Astrocyte (in vitro differentiated cells and primary cell): Measurements from ENCODE around the gene CACNA1H. TPM values are rescaled to one million over a fixed set of nuclear protein-coding genes. Genes with fewer than 3 reads are reported as not detected.

Experiments
- DNase-seq: peaks from one replicate; pipeline ENCODE4 v3.0.0-alpha.2; 2010; ENCODE audit warnings: low read depth
- FAIRE-seq: peaks from 2 replicates; lab custom pipeline; 2011; peaks lifted over from hg19 to GRCh38; lab: Jason Lieb, UNC
- H2AFZ ChIP-seq: 2 replicates; pipeline ENCODE4 v1.6.0; 2012; ENCODE audit warnings: low read depth, low read length, inconsistent platforms
- H3K27ac ChIP-seq: 2 replicates; pipeline ENCODE4 v1.5.1; 2011; ENCODE audit warnings: low read depth, low read length, inconsistent platforms
- H3K27me3 ChIP-seq: 2 replicates; pipeline ENCODE4 v1.6.0; 2011; ENCODE audit warnings: low read length, inconsistent platforms; ENCODE audit not compliant: insufficient read depth
- H3K36me3 ChIP-seq: 2 replicates; pipeline ENCODE4 v1.5.1; 2011; ENCODE audit warnings: low read length, inconsistent platforms; ENCODE audit not compliant: insufficient read depth
- H3K4me1 ChIP-seq: 2 replicates; pipeline ENCODE4 v1.5.1; 2011; ENCODE audit warnings: low read length, inconsistent platforms; ENCODE audit not compliant: insufficient read depth
- H3K4me2 ChIP-seq: 2 replicates; pipeline ENCODE4 v1.6.0; 2012; ENCODE audit warnings: low read length, inconsistent platforms
- H3K4me3 ChIP-seq: 2 replicates; pipeline ENCODE4 v1.5.1; 2011; ENCODE audit warnings: low read depth, mild to moderate bottlenecking, low read length, inconsistent platforms; ENCODE audit not compliant: insufficient read depth
- H3K79me2 ChIP-seq: 2 replicates; pipeline ENCODE4 v1.6.0; 2012; ENCODE audit warnings: mild to moderate bottlenecking, low read length, inconsistent platforms; ENCODE audit not compliant: insufficient read depth
- H3K9ac ChIP-seq: 2 replicates; pipeline ENCODE4 v1.6.0; 2012; ENCODE audit warnings: mild to moderate bottlenecking, low read length, inconsistent platforms
- H3K9me3 ChIP-seq: 2 replicates; pipeline ENCODE4 v1.5.1; 2012; ENCODE audit warnings: low read depth, mild to moderate bottlenecking, low read length, inconsistent platforms; ENCODE audit not compliant: insufficient read depth
- H4K20me1 ChIP-seq: 2 replicates; pipeline ENCODE4 v1.6.0; 2012; ENCODE audit warnings: low read length, inconsistent platforms; ENCODE audit not compliant: insufficient read depth
- H3K27ac Mint-ChIP-seq: one replicate; pipeline ENCODE4 v1.8.0; 2021; ENCODE audit warnings: mild to moderate bottlenecking, mixed read lengths; ENCODE audit not compliant: unreplicated experiment
- H3K27me3 Mint-ChIP-seq: one replicate; pipeline ENCODE4 v1.8.0; 2021; ENCODE audit warnings: low read depth, mixed read lengths; ENCODE audit not compliant: unreplicated experiment
- H3K36me3 Mint-ChIP-seq: one replicate; pipeline ENCODE4 v1.8.0; 2021; ENCODE audit warnings: low read depth, mixed read lengths; ENCODE audit not compliant: unreplicated experiment
- H3K4me1 Mint-ChIP-seq: one replicate; pipeline ENCODE4 v1.8.0; 2021; ENCODE audit warnings: low read depth, mixed read lengths; ENCODE audit not compliant: unreplicated experiment
- H3K4me3 Mint-ChIP-seq: one replicate; pipeline ENCODE4 v1.8.0; 2021; ENCODE audit warnings: mild to moderate bottlenecking, moderate library complexity, mixed read lengths; ENCODE audit not compliant: unreplicated experiment
- H3K9me3 Mint-ChIP-seq: one replicate; pipeline ENCODE4 v1.8.0; 2021; ENCODE audit warnings: mild to moderate bottlenecking, mixed read lengths; ENCODE audit not compliant: unreplicated experiment
- EZH2 ChIP-seq: IDR thresholded peaks from 2 replicates; pipeline ENCODE4 v1.6.1; 2012; ENCODE audit warnings: mild to moderate bottlenecking, low read length, inconsistent platforms; ENCODE audit not compliant: insufficient read depth
- total RNA-seq: library from RNA; stranded (reverse); gene quantifications from 2 replicates; pipeline ENCODE4 v1.2.1, GENCODE V29; 2021
- TF ChIP-seq, protein P1 (sequence below): IDR thresholded peaks from 2 replicates; pipeline ENCODE4 v1.5.1; 2011; ENCODE audit warnings: low read depth, mild to moderate bottlenecking, inconsistent platforms, low read length, moderate library complexity; ENCODE audit not compliant: insufficient read depth

Gene CACNA1H
- total RNA-seq, 1 donor from 2014 or later = 21.7 TPM

DNA sequence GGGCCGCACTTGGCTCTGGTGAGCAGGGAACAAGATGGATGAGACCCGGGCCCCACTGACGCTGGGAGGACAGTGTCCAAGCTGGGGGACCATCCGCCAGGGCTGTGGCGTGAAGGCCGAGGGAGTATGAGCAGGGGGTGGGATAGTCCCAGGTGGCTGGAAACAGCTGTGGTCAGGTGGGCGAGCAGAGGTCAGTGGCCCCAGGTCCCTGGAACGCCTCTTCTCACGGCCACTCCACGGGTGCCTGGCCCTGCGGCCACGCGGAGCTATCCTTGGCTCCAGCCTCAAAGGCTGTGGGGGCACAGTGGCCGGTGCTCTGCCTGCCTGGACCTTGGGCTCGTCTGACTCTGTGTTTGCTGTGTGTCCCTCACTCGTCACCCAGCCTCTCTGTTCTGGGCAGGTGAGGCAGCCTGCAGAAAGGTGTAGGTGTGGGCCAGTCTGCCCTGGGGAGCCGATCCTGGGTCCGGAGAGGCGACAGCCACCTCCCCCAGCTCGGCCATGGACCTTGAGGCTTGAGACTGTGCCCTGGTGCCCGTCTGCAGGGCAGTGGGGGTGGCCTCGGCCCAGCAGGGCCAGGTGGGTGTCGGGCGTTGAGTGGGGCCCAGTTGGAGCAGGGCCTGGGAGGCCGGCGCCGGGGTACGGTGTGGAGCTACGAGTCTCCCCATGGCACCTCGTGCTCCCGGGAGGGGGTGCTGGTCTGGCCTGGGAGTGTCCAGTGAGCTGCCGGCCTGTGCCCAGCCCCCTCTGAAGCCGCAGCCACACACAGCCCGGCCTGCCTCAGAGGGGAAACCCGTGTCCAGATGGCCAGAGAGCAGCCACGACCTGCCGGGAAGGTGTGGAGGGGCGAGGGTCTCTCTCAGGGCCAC, 10.0 kb downstream of the CACNA1H start:
- Mint-ChIP-seq H3K4me1 (peaks cover 6% of the 10 kb centered on the region), H3K27ac (no peak overlapping the region), H3K4me3 (no peak overlapping the region), H3K9me3 (no peaks in the 10 kb centered on the region), H3K27me3 (peaks cover 5% of the 10 kb centered on the region), H3K36me3 (peaks cover 2% of the 10 kb centered on the region)
- DNase-seq (no peak), FAIRE-seq (no peak)
- H3K36me3 ChIP-seq = no peaks in the 10 kb centered on the region
- peak overlapping the region; percentile 26 for H3K27ac ChIP-seq
- no peaks in the 10 kb centered on the region for H3K27me3 ChIP-seq
- no peaks in the 10 kb centered on the region for H3K9me3 ChIP-seq
- H2AFZ ChIP-seq = no peak overlapping the region
- peaks cover 4% of the 10 kb centered on the region for H3K79me2 ChIP-seq
- no peak overlapping the region for H3K4me3 ChIP-seq
- TF ChIP-seq, protein P1, sequence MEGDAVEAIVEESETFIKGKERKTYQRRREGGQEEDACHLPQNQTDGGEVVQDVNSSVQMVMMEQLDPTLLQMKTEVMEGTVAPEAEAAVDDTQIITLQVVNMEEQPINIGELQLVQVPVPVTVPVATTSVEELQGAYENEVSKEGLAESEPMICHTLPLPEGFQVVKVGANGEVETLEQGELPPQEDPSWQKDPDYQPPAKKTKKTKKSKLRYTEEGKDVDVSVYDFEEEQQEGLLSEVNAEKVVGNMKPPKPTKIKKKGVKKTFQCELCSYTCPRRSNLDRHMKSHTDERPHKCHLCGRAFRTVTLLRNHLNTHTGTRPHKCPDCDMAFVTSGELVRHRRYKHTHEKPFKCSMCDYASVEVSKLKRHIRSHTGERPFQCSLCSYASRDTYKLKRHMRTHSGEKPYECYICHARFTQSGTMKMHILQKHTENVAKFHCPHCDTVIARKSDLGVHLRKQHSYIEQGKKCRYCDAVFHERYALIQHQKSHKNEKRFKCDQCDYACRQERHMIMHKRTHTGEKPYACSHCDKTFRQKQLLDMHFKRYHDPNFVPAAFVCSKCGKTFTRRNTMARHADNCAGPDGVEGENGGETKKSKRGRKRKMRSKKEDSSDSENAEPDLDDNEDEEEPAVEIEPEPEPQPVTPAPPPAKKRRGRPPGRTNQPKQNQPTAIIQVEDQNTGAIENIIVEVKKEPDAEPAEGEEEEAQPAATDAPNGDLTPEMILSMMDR = no peak
- no peak for TF ChIP-seq EZH2
- peak overlapping the region; percentile 46 for H3K9ac ChIP-seq
- H4K20me1 ChIP-seq = peaks cover 68% of the 10 kb centered on the region
- peaks cover 44% of the 10 kb centered on the region for H3K4me1 ChIP-seq
- peak overlapping the region; percentile 82 for H3K4me2 ChIP-seq

DNA sequence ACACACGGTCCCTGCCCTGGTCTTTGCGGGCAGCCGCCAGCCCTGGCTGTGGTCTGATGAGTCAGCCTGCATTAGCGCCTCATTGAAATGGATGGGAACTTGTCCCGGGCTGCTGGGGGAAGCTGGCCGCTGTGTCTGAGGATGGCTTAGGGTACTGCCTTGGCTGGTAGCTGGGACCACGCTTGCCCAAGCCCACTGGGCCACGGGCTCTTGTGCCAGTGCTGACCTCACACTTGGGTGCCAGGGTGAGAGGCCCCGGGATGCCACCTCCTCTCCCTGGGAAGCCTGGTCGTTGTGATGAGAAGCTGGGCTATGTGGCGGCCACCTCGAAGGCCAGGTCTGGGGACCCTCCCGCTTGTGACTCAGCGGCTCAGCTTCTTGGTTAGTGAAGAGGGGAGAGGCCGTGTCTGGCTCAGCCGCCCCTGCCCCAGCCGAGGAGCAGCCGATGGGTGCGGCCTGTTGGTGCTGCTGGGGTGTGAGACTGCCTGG, 10.7 kb downstream of the CACNA1H start:
- Histone ChIP-seq H3K79me2 (peaks cover 4% of the 10 kb centered on the region), H3K4me1 (peaks cover 38% of the 10 kb centered on the region), H3K27ac (peak overlapping the region; percentile 26), H4K20me1 (peaks cover 68% of the 10 kb centered on the region), H3K36me3 (no peaks in the 10 kb centered on the region), H3K27me3 (no peaks in the 10 kb centered on the region), H3K9me3 (no peaks in the 10 kb centered on the region), H3K9ac (peak overlapping the region; percentile 46), H2AFZ (peak overlapping the region; percentile 56), H3K4me3 (peak overlapping the region; percentile 23), H3K4me2 (peak overlapping the region; percentile 82)
- DNase-seq = peak; percentile 71
- no peak for TF ChIP-seq EZH2
- no peak overlapping the region for H3K4me3 Mint-ChIP-seq
- peaks cover 5% of the 10 kb centered on the region for H3K27me3 Mint-ChIP-seq
- H3K9me3 Mint-ChIP-seq = no peaks in the 10 kb centered on the region
- no peak for FAIRE-seq
- H3K27ac Mint-ChIP-seq = no peak overlapping the region
- H3K36me3 Mint-ChIP-seq = peaks cover 2% of the 10 kb centered on the region
- peaks cover 6% of the 10 kb centered on the region for H3K4me1 Mint-ChIP-seq

GRCh38 chr16:1164382-1164781, 11.5 kb downstream of the CACNA1H start:
- Mint-ChIP-seq H3K9me3 (no peaks in the 10 kb centered on the region), H3K4me3 (no peak overlapping the region), H3K27me3 (peaks cover 5% of the 10 kb centered on the region), H3K36me3 (peaks cover 2% of the 10 kb centered on the region), H3K27ac (peak overlapping the region; percentile 58), H3K4me1 (peaks cover 6% of the 10 kb centered on the region)
- H4K20me1 ChIP-seq = peaks cover 63% of the 10 kb centered on the region
- peak overlapping the region; percentile 31 for H3K9ac ChIP-seq
- no peak overlapping the region for H3K27ac ChIP-seq
- peaks cover under 1% of the 10 kb centered on the region for H3K79me2 ChIP-seq
- no peaks in the 10 kb centered on the region for H3K9me3 ChIP-seq
- no peaks in the 10 kb centered on the region for H3K36me3 ChIP-seq
- TF ChIP-seq, protein P1 = no peak
- no peak for TF ChIP-seq EZH2
- H3K4me2 ChIP-seq = peak overlapping the region; percentile 82
- H3K4me3 ChIP-seq = no peak overlapping the region
- no peaks in the 10 kb centered on the region for H3K27me3 ChIP-seq
- no peak overlapping the region for H2AFZ ChIP-seq
- DNase-seq = no peak
- no peak for FAIRE-seq
- H3K4me1 ChIP-seq = peaks cover 40% of the 10 kb centered on the region
